Measurements from ENCODE around the gene TMEM44. TPM values are rescaled to one million over a fixed set of nuclear protein-coding genes. Genes with fewer than 3 reads are reported as not detected.

Gene TMEM44
- total and polyA plus RNA-seq, 4 donors = 13.8 to 33.5 (median 19.7) TPM

GRCh38 chr3:194617827-194618226, 15.4 kb downstream of the TMEM44 start:
- Histone ChIP-seq H3K27ac (ENCODE audit: low read depth, low read length) (no peak overlapping the region), H3K4me3 (ENCODE audit: low read depth, low read length) (no peak overlapping the region), H3K9me3 (ENCODE audit: control insufficient read depth, insufficient read depth, low read length) (no peaks in the 10 kb centered on the region), H3K27me3 (ENCODE audit: control insufficient read depth, insufficient read depth, low read length) (no peaks in the 10 kb centered on the region), H3K4me1 (ENCODE audit: control insufficient read depth, insufficient read depth, low read length) (peaks cover 7% of the 10 kb centered on the region), H3K36me3 (ENCODE audit: control insufficient read depth, insufficient read depth, low read length) (peaks cover 50% of the 10 kb centered on the region)
- DNase-seq (ENCODE audit: low read depth in 4 of 6, low spot score in 6 of 6) = peak in 1 of 6 donors; percentile 3
- WGBS (ENCODE audit: insufficient coverage) = 90% methylated on average over 6 of the region's 9 CpGs

- Histone ChIP-seq H3K4me3 (ENCODE audit: low read depth, low read length) (no peak overlapping the region), H3K27me3 (ENCODE audit: control insufficient read depth, insufficient read depth, low read length) (no peaks in the 10 kb centered on the region), H3K27ac (ENCODE audit: low read depth, low read length) (no peak overlapping the region), H3K9me3 (ENCODE audit: control insufficient read depth, insufficient read depth, low read length) (no peaks in the 10 kb centered on the region), H3K36me3 (ENCODE audit: control insufficient read depth, insufficient read depth, low read length) (peaks cover 45% of the 10 kb centered on the region), H3K4me1 (ENCODE audit: control insufficient read depth, insufficient read depth, low read length) (peaks cover 7% of the 10 kb centered on the region)
- 90% methylated on average over 12 of the region's 14 CpGs for WGBS (ENCODE audit: insufficient coverage)
- DNase-seq (ENCODE audit: low read depth in 4 of 6, low spot score in 6 of 6) = no peak
These were observed 16.0 kb downstream of the TMEM44 start for GRCh38 chr3:194617143-194617671.

- Histone ChIP-seq H3K4me1 (ENCODE audit: control insufficient read depth, insufficient read depth, low read length) (no peaks in the 10 kb centered on the region), H3K27me3 (ENCODE audit: control insufficient read depth, insufficient read depth, low read length) (no peaks in the 10 kb centered on the region), H3K4me3 (ENCODE audit: low read depth, low read length) (no peak overlapping the region), H3K36me3 (ENCODE audit: control insufficient read depth, insufficient read depth, low read length) (peaks cover 38% of the 10 kb centered on the region), H3K9me3 (ENCODE audit: control insufficient read depth, insufficient read depth, low read length) (no peaks in the 10 kb centered on the region), H3K27ac (ENCODE audit: low read depth, low read length) (no peak overlapping the region)
- no peak for DNase-seq (ENCODE audit: low read depth in 4 of 6, low spot score in 6 of 6)
- 87% methylated on average over 11 of the region's 11 CpGs for WGBS (ENCODE audit: insufficient coverage)
These were observed 18.0 kb downstream of the TMEM44 start for GRCh38 chr3:194615226-194615625.

- Histone ChIP-seq H3K27ac (ENCODE audit: low read depth, low read length) (no peak overlapping the region), H3K36me3 (ENCODE audit: control insufficient read depth, insufficient read depth, low read length) (peaks cover 42% of the 10 kb centered on the region), H3K4me1 (ENCODE audit: control insufficient read depth, insufficient read depth, low read length) (no peaks in the 10 kb centered on the region), H3K9me3 (ENCODE audit: control insufficient read depth, insufficient read depth, low read length) (no peaks in the 10 kb centered on the region), H3K27me3 (ENCODE audit: control insufficient read depth, insufficient read depth, low read length) (no peaks in the 10 kb centered on the region), H3K4me3 (ENCODE audit: low read depth, low read length) (no peak overlapping the region)
- DNase-seq (ENCODE audit: low read depth in 4 of 6, low spot score in 6 of 6) = no peak
- 76% methylated on average over 5 of the region's 8 CpGs for WGBS (ENCODE audit: insufficient coverage)
These were observed 21.0 kb downstream of the TMEM44 start for GRCh38 chr3:194612221-194612620.

- Histone ChIP-seq H3K36me3 (ENCODE audit: control insufficient read depth, insufficient read depth, low read length) (peaks cover 34% of the 10 kb centered on the region), H3K27ac (ENCODE audit: low read depth, low read length) (no peak overlapping the region), H3K4me1 (ENCODE audit: control insufficient read depth, insufficient read depth, low read length) (no peaks in the 10 kb centered on the region), H3K9me3 (ENCODE audit: control insufficient read depth, insufficient read depth, low read length) (no peaks in the 10 kb centered on the region), H3K4me3 (ENCODE audit: low read depth, low read length) (no peak overlapping the region), H3K27me3 (ENCODE audit: control insufficient read depth, insufficient read depth, low read length) (no peaks in the 10 kb centered on the region)
- WGBS (ENCODE audit: insufficient coverage) = 100% methylated on average over 3 of the region's 3 CpGs
- DNase-seq (ENCODE audit: low read depth in 4 of 6, low spot score in 6 of 6) = no peak
These were observed 22.5 kb downstream of the TMEM44 start for GRCh38 chr3:194610689-194611088.

- H3K4me3 ChIP-seq (ENCODE audit: low read depth, low read length) = no peak overlapping the region
- no peak overlapping the region for H3K27ac ChIP-seq (ENCODE audit: low read depth, low read length)
- 89% methylated on average over 13 of the region's 13 CpGs for WGBS (ENCODE audit: insufficient coverage)
- H3K27me3 ChIP-seq (ENCODE audit: control insufficient read depth, insufficient read depth, low read length) = no peaks in the 10 kb centered on the region
- H3K36me3 ChIP-seq (ENCODE audit: control insufficient read depth, insufficient read depth, low read length) = peaks cover 33% of the 10 kb centered on the region
- H3K9me3 ChIP-seq (ENCODE audit: control insufficient read depth, insufficient read depth, low read length) = no peaks in the 10 kb centered on the region
- no peaks in the 10 kb centered on the region for H3K4me1 ChIP-seq (ENCODE audit: control insufficient read depth, insufficient read depth, low read length)
- DNase-seq (ENCODE audit: low read depth in 4 of 6, low spot score in 6 of 6) = no peak
These were observed 23.6 kb downstream of the TMEM44 start for GRCh38 chr3:194609601-194610000.

- Histone ChIP-seq H3K36me3 (ENCODE audit: control insufficient read depth, insufficient read depth, low read length) (peaks cover 37% of the 10 kb centered on the region), H3K27me3 (ENCODE audit: control insufficient read depth, insufficient read depth, low read length) (no peaks in the 10 kb centered on the region), H3K9me3 (ENCODE audit: control insufficient read depth, insufficient read depth, low read length) (no peaks in the 10 kb centered on the region), H3K4me1 (ENCODE audit: control insufficient read depth, insufficient read depth, low read length) (no peaks in the 10 kb centered on the region), H3K4me3 (ENCODE audit: low read depth, low read length) (no peak overlapping the region), H3K27ac (ENCODE audit: low read depth, low read length) (no peak overlapping the region)
- 74% methylated on average over 7 of the region's 9 CpGs for WGBS (ENCODE audit: insufficient coverage)
- DNase-seq (ENCODE audit: low read depth in 4 of 6, low spot score in 6 of 6) = peak in 1 of 6 donors; percentile 56
These were observed 24.2 kb downstream of the TMEM44 start for GRCh38 chr3:194608981-194609380.

- 91% methylated on average over 5 of the region's 10 CpGs for WGBS (ENCODE audit: insufficient coverage)
- no peak overlapping the region for H3K4me3 ChIP-seq (ENCODE audit: low read depth, low read length)
- H3K9me3 ChIP-seq (ENCODE audit: control insufficient read depth, insufficient read depth, low read length) = no peaks in the 10 kb centered on the region
- H3K36me3 ChIP-seq (ENCODE audit: control insufficient read depth, insufficient read depth, low read length) = peaks cover 40% of the 10 kb centered on the region
- no peaks in the 10 kb centered on the region for H3K27me3 ChIP-seq (ENCODE audit: control insufficient read depth, insufficient read depth, low read length)
- H3K27ac ChIP-seq (ENCODE audit: low read depth, low read length) = no peak overlapping the region
- DNase-seq (ENCODE audit: low read depth in 4 of 6, low spot score in 6 of 6) = no peak
- no peaks in the 10 kb centered on the region for H3K4me1 ChIP-seq (ENCODE audit: control insufficient read depth, insufficient read depth, low read length)
These were observed 25.4 kb downstream of the TMEM44 start for GRCh38 chr3:194607592-194608389.

- WGBS (ENCODE audit: insufficient coverage) = 89% methylated on average over 2 of the region's 3 CpGs
These were observed 26.3 kb downstream of the TMEM44 start for GRCh38 chr3:194606941-194607340.

GRCh38 chr3:194606163-194606562, 27.1 kb downstream of the TMEM44 start:
- H3K36me3 ChIP-seq (ENCODE audit: control insufficient read depth, insufficient read depth, low read length) = peaks cover 48% of the 10 kb centered on the region
- no peaks in the 10 kb centered on the region for H3K4me1 ChIP-seq (ENCODE audit: control insufficient read depth, insufficient read depth, low read length)
- 75% methylated on average over 5 of the region's 8 CpGs for WGBS (ENCODE audit: insufficient coverage)
- DNase-seq (ENCODE audit: low read depth in 4 of 6, low spot score in 6 of 6) = no peak
- no peak overlapping the region for H3K27ac ChIP-seq (ENCODE audit: low read depth, low read length)
- H3K9me3 ChIP-seq (ENCODE audit: control insufficient read depth, insufficient read depth, low read length) = no peaks in the 10 kb centered on the region
- H3K4me3 ChIP-seq (ENCODE audit: low read depth, low read length) = no peak overlapping the region
- no peaks in the 10 kb centered on the region for H3K27me3 ChIP-seq (ENCODE audit: control insufficient read depth, insufficient read depth, low read length)

More at GRCh38 chr3:194606941-194607340, 26.3 kb downstream of the TMEM44 start:
- DNase-seq (ENCODE audit: low read depth in 4 of 6, low spot score in 6 of 6) = no peak
- H3K27ac ChIP-seq (ENCODE audit: low read depth, low read length) = no peak overlapping the region
- no peaks in the 10 kb centered on the region for H3K27me3 ChIP-seq (ENCODE audit: control insufficient read depth, insufficient read depth, low read length)
- H3K4me1 ChIP-seq (ENCODE audit: control insufficient read depth, insufficient read depth, low read length) = no peaks in the 10 kb centered on the region
- H3K36me3 ChIP-seq (ENCODE audit: control insufficient read depth, insufficient read depth, low read length) = peaks cover 48% of the 10 kb centered on the region
- no peak overlapping the region for H3K4me3 ChIP-seq (ENCODE audit: low read depth, low read length)
- no peaks in the 10 kb centered on the region for H3K9me3 ChIP-seq (ENCODE audit: control insufficient read depth, insufficient read depth, low read length)

All from spinal cord (tissue), 10 donors.